ENCODE measurements around the gene TSACC. TPM values are rescaled to one million over a fixed set of nuclear protein-coding genes. Genes with fewer than 3 reads are reported as not detected.
"Not testable (repeated sequence)": the region's sequence is repeated elsewhere in the genome, so short reads cannot be mapped to it uniquely, and the experiment has no call there.

Gene TSACC
- total and polyA plus RNA-seq, 10 of the 15 experiments (the other 5 are each of a cell fraction or from before 2014, with no cell fraction given) = 0.25 to 2.8 (median 0.92) TPM; not detected in 4

GRCh38 chr1:156347331-156347730, 9.0 kb downstream of the TSACC start:
- ATAC-seq = no peak
- H3K9ac ChIP-seq (ENCODE audit: control insufficient read depth, insufficient read depth, low read length) = no peak overlapping the region
- no peak overlapping the region for H3K4me3 ChIP-seq
- H4K20me1 ChIP-seq (ENCODE audit: control insufficient read depth, insufficient read depth) = no peaks in the 10 kb centered on the region
- intact Hi-C loops (cut with micrococcal nuclease; ENCODE audit: unreplicated experiment) = no loop called here
- ChIA-PET CTCF (interaction anchor here (1.1 to 3.0 kb wide), 4 partner anchors 12 to 99 kb away, joined by 3 to 10 read pairs (median 5); no protein-coding TSS in a partner anchor), SMC1A (ENCODE audit: uncharacterized antibody, unreplicated experiment) (interaction anchor here (1.0 kb wide), 1 partner anchor 39 kb away, joined by 3 read pairs; no protein-coding TSS in a partner anchor), POLR2A (no interaction called here), RAD21 (ENCODE audit: unreplicated experiment) (interaction anchor here (0.6 to 1.2 kb wide), 2 partner anchors 99 to 105 kb away, joined by 3 to 4 read pairs; no protein-coding TSS in a partner anchor)
- no peak for TF ChIP-seq CBFB (IDR thresholded peaks at IDR 0.05; ENCODE audit: low read depth)
- no peak for TF ChIP-seq ZNF207 (IDR thresholded peaks at IDR 0.05; ENCODE audit: borderline replicate concordance)
- no peak for TF ChIP-seq NR2F1 (conservative IDR thresholded peaks at IDR 0.05)
- TF ChIP-seq ATF2 (IDR thresholded peaks at IDR 0.05; ENCODE audit: low read length) = no peak
- TF ChIP-seq ZNF384 (IDR thresholded peaks at IDR 0.05; ENCODE audit: borderline replicate concordance, low read depth, low read length) = no peak
- TF ChIP-seq SP1 (IDR thresholded peaks at IDR 0.05; ENCODE audit: low read depth, low read length) = no peak
- TF ChIP-seq CHD4 (IDR thresholded peaks at IDR 0.05) = no peak
- in situ Hi-C loops (cut with MboI) = no loop called here
- H3K4me1 ChIP-seq (ENCODE audit: control insufficient read depth, insufficient read depth, low read length) = no peaks in the 10 kb centered on the region
- no peaks in the 10 kb centered on the region for H3K9me3 ChIP-seq (replicated peaks; ENCODE audit: control insufficient read depth, insufficient read depth, low read length)
- 25% methylated on average over 4 of the region's 4 CpGs for WGBS (ENCODE audit: insufficient coverage, insufficient replicate concordance, low lambda C conversion rate, missing lambda C conversion rate)
- no TSS peak for BruUV-seq (replicated peaks)
- no peak overlapping the region for H3K27ac ChIP-seq (ENCODE audit: control insufficient read depth, insufficient read depth)
- DNase-seq (ENCODE audit: low read depth, low spot score) = no peak
- peaks cover 0 to 5% of the 10 kb centered on the region in 2 experiments; a peak in 1 of 4 replicates for H3K27me3 ChIP-seq (replicated peaks in 1 of 2; ENCODE audit: control insufficient read depth in 2 of 2, insufficient read depth in 2 of 2, low read length in 1 of 2)
- H3K4me2 ChIP-seq (ENCODE audit: control insufficient read depth, insufficient read depth) = no peak overlapping the region
- H3K79me2 ChIP-seq (ENCODE audit: control insufficient read depth, insufficient read depth, low read length) = no peaks in the 10 kb centered on the region
- H3K36me3 ChIP-seq (ENCODE audit: control insufficient read depth in 2 of 2, insufficient read depth in 2 of 2, low read length in 1 of 2) = no peaks in the 10 kb centered on the region
- FAIRE-seq = no peak
- no peak overlapping the region for H2AFZ ChIP-seq (ENCODE audit: control insufficient read depth, low read depth, low read length)

GRCh38 chr1:156352481-156352880, 14.2 kb downstream of the TSACC start:
- DNase-seq (ENCODE audit: low read depth, low spot score); H3K4me2 ChIP-seq (ENCODE audit: control insufficient read depth, insufficient read depth); H3K4me3 ChIP-seq; in situ Hi-C loops (cut with MboI); intact Hi-C loops (cut with micrococcal nuclease; ENCODE audit: unreplicated experiment); H3K9ac ChIP-seq (ENCODE audit: control insufficient read depth, insufficient read depth, low read length); BruUV-seq (replicated peaks); H3K36me3 ChIP-seq (ENCODE audit: control insufficient read depth in 2 of 2, insufficient read depth in 2 of 2, low read length in 1 of 2); H3K27me3 ChIP-seq (replicated peaks in 1 of 2; ENCODE audit: control insufficient read depth in 2 of 2, insufficient read depth in 2 of 2, low read length in 1 of 2); H3K9me3 ChIP-seq (replicated peaks; ENCODE audit: control insufficient read depth, insufficient read depth, low read length); H2AFZ ChIP-seq (ENCODE audit: control insufficient read depth, low read depth, low read length); FAIRE-seq; H3K4me1 ChIP-seq (ENCODE audit: control insufficient read depth, insufficient read depth, low read length); RAD21 ChIA-PET (ENCODE audit: unreplicated experiment); H4K20me1 ChIP-seq (ENCODE audit: control insufficient read depth, insufficient read depth); H3K79me2 ChIP-seq (ENCODE audit: control insufficient read depth, insufficient read depth, low read length); ATAC-seq; H3K27ac ChIP-seq (ENCODE audit: control insufficient read depth, insufficient read depth): not testable (repeated sequence)
- 65% methylated on average over 13 of the region's 13 CpGs for WGBS (ENCODE audit: insufficient coverage, insufficient replicate concordance, low lambda C conversion rate, missing lambda C conversion rate)
- ChIA-PET CTCF (interaction anchor here (1.1 to 3.1 kb wide), 3 partner anchors 33 to 172 kb away, joined by 3 to 19 read pairs (median 4); no protein-coding TSS in a partner anchor), POLR2A (interaction anchor here (1.0 kb wide), 1 partner anchor 22 kb away, joined by 3 read pairs; no protein-coding TSS in a partner anchor), SMC1A (ENCODE audit: uncharacterized antibody, unreplicated experiment) (interaction anchor here (0.9 to 1.1 kb wide), 2 partner anchors 18 to 93 kb away, joined by 4 to 5 read pairs; no protein-coding TSS in a partner anchor)

Measured in GM12878 (cell line).